ENCODE measurements around the gene CGB5.

GRCh38 chr19:49010453-49010852 lies 33.2 kb upstream of the CGB5 start:
- no peak for TF ChIP-seq CTCF (conservative IDR thresholded peaks at IDR 0.05; ENCODE audit: low read depth, low read length)
- TF ChIP-seq EZH2 (IDR thresholded peaks at IDR 0.05; ENCODE audit: borderline replicate concordance, low read depth, low read length, poor library complexity, severe bottlenecking): no peak

Measured in A673 (cell line).